Stimulated activated CD4-positive, alpha-beta T cell treated with anti-CD3 and anti-CD28 coated beads, Interleukin-1b, Interleukin-23, amount 100 ng/mL, for 1 hour (primary cell): ENCODE measurements around the gene PPP1R13L.

Experiments used
- DNase-seq, 2 donors: peaks; one replicate each; pipeline ENCODE4 v3.0.0-alpha.2; 2020; ENCODE audit warnings: low read depth in 2 of 2

PPP1R13L gene

GRCh38 chr19:45368127-45368526 lies 36.7 kb downstream of the PPP1R13L start:
- DNase-seq, result no peak

GRCh38 chr19:45364696-45365095 lies 40.2 kb downstream of the PPP1R13L start:
- no peak for DNase-seq

GRCh38 chr19:45363861-45364459 lies 40.9 kb downstream of the PPP1R13L start:
- no peak for DNase-seq

GRCh38 chr19:45362291-45362690 lies 42.6 kb downstream of the PPP1R13L start:
- no peak for DNase-seq

- no peak for DNase-seq
Measured at GRCh38 chr19:45361608-45362007, 43.3 kb downstream of the PPP1R13L start.

GRCh38 chr19:45358213-45358792 lies 46.6 kb downstream of the PPP1R13L start:
- no peak for DNase-seq

GRCh38 chr19:45357445-45357783 lies 47.5 kb downstream of the PPP1R13L start:
- no peak for DNase-seq

- no peak for DNase-seq
Measured at GRCh38 chr19:45356760-45357444, 48.0 kb downstream of the PPP1R13L start.

- no peak for DNase-seq
Measured at GRCh38 chr19:45355910-45356309, 49.0 kb downstream of the PPP1R13L start.

- no peak for DNase-seq
Measured at GRCh38 chr19:45355402-45355801, 49.5 kb downstream of the PPP1R13L start.

- DNase-seq, result no peak
Measured at GRCh38 chr19:45354241-45354842, 50.5 kb downstream of the PPP1R13L start.

GRCh38 chr19:45352914-45353796 lies 51.7 kb downstream of the PPP1R13L start:
- no peak for DNase-seq

- no peak for DNase-seq
Measured at GRCh38 chr19:45352471-45352870, 52.4 kb downstream of the PPP1R13L start.

- DNase-seq, result no peak
Measured at GRCh38 chr19:45352062-45352461, 52.8 kb downstream of the PPP1R13L start.

GRCh38 chr19:45351401-45351952 lies 53.4 kb downstream of the PPP1R13L start:
- DNase-seq, result no peak

- DNase-seq, result no peak
Measured at GRCh38 chr19:45350477-45351058, 54.3 kb downstream of the PPP1R13L start.

GRCh38 chr19:45349430-45349941 lies 55.4 kb downstream of the PPP1R13L start:
- DNase-seq, result no peak

GRCh38 chr19:45349126-45349415 lies 55.8 kb downstream of the PPP1R13L start:
- no peak for DNase-seq

GRCh38 chr19:45348367-45349125 lies 56.3 kb downstream of the PPP1R13L start:
- no peak for DNase-seq

GRCh38 chr19:45347570-45348366 lies 57.1 kb downstream of the PPP1R13L start:
- DNase-seq, result no peak
